GM21576 (cell line): ENCODE measurements around the gene AP4M1.

Experiments
- ATAC-seq: cut with Tn5 transposase; IDR thresholded peaks from one replicate; pipeline ENCODE4 v1.9.1; 2021; ENCODE audit warnings: mild to moderate bottlenecking, moderate library complexity; ENCODE audit not compliant: unreplicated experiment

AP4M1 gene

GRCh38 chr7:100107125-100107737 lies 5.8 kb downstream of the AP4M1 start:
- ATAC-seq = no peak

- ATAC-seq = no peak
These were observed 6.4 kb downstream of the AP4M1 start for GRCh38 chr7:100107890-100108289.

- no peak for ATAC-seq
These were observed 8.2 kb downstream of the AP4M1 start for GRCh38 chr7:100109521-100110163.

- ATAC-seq = no peak
These were observed 9.7 kb downstream of the AP4M1 start for GRCh38 chr7:100111156-100111555.

GRCh38 chr7:100111914-100112313 lies 10.5 kb downstream of the AP4M1 start:
- no peak for ATAC-seq

GRCh38 chr7:100115026-100115425 lies 13.6 kb downstream of the AP4M1 start:
- no peak for ATAC-seq

- no peak for ATAC-seq
These were observed 17.1 kb downstream of the AP4M1 start for GRCh38 chr7:100118388-100119071.

GRCh38 chr7:100119072-100119969 lies 17.9 kb downstream of the AP4M1 start, which contains the start of the genes CNPY4 and TAF6:
CNPY4 (plus strand) TSS chr7:100119634; CDS start chr7:100119745, 111 bp downstream.
TAF6 (minus strand) TSS chr7:100119358; CDS start chr7:100114209, 5,149 bp downstream.
- peak; percentile 65 for ATAC-seq

GRCh38 chr7:100119970-100120732 lies 18.7 kb downstream of the AP4M1 start:
- peak; percentile 40 for ATAC-seq

- ATAC-seq = no peak
These were observed 19.2 kb downstream of the AP4M1 start for GRCh38 chr7:100120733-100121036.

- ATAC-seq = no peak
These were observed 20.6 kb downstream of the AP4M1 start for GRCh38 chr7:100122067-100122466.

GRCh38 chr7:100122568-100122967 lies 21.1 kb downstream of the AP4M1 start:
- no peak for ATAC-seq

- no peak for ATAC-seq
These were observed 23.1 kb downstream of the AP4M1 start for GRCh38 chr7:100124301-100125230.

- no peak for ATAC-seq
These were observed 24.9 kb downstream of the AP4M1 start for GRCh38 chr7:100126239-100126930.

- ATAC-seq = peak; percentile 56
These were observed 25.8 kb downstream of the AP4M1 start, which contains the start of gene MBLAC1 for GRCh38 chr7:100126931-100127865. MBLAC1 (plus strand) TSS chr7:100126967; CDS start chr7:100127396, 429 bp downstream.

GRCh38 chr7:100127866-100128636 lies 26.6 kb downstream of the AP4M1 start:
- no peak for ATAC-seq

- no peak for ATAC-seq
These were observed 27.2 kb downstream of the AP4M1 start for GRCh38 chr7:100128637-100128963.
